GM12878 (cell line): ENCODE measurements around the gene COL26A1. TPM values are rescaled to one million over a fixed set of nuclear protein-coding genes. Genes with fewer than 3 reads are reported as not detected.

Source experiments
- ATAC-seq: fragments of 200-7000 bp; cut with Tn5 transposase; 3 replicates; pipeline ENCODE4 v1.9.1; 2020; ENCODE audit warnings: mild to moderate bottlenecking, moderate library complexity
- BruUV-seq: library from RNA; stranded (reverse); fragments of 400-500 nt; replicated peaks from 2 replicates; lab custom pipeline; 2021; lab: Mats Ljungman, UMichigan
- CTCF ChIA-PET: fragments of 300-600 bp; sonication (Branson Sonifier 250); formaldehyde crosslinking; extraction: SDS; loops from one replicate; lab custom pipeline; 2021; ENCODE audit warnings: inconsistent platforms; lab: Yijun Ruan, JAX
- POLR2A ChIA-PET: fragments of 350-600 bp; formaldehyde crosslinking; extraction: SDS; loops from one replicate; lab custom pipeline; 2021; ENCODE audit warnings: inconsistent platforms; lab: Charles Lee
- RAD21 ChIA-PET: fragments of 300-600 bp; sonication (Branson Sonifier 250); formaldehyde crosslinking; loops from one replicate; lab custom pipeline; 2023; ENCODE audit warnings: antibody characterized with exemption; ENCODE audit not compliant: unreplicated experiment; lab: Charles Lee
- SMC1A ChIA-PET: fragments of 300-600 bp; sonication (Branson Sonifier 250); formaldehyde crosslinking; loops from one replicate; lab custom pipeline; 2023; ENCODE audit not compliant: unreplicated experiment, uncharacterized antibody; lab: Charles Lee
- DNase-seq: peaks from one replicate; pipeline ENCODE4 v3.0.0-alpha.2; 2011; ENCODE audit warnings: low read depth, low spot score
- FAIRE-seq: peaks from 3 replicates; lab custom pipeline; 2011; peaks lifted over from hg19 to GRCh38; lab: Jason Lieb, UNC
- H2AFZ ChIP-seq: 2 replicates; pipeline ENCODE4 v1.6.0; 2011; ENCODE audit warnings: low read depth, low read length, control low read depth; ENCODE audit not compliant: control insufficient read depth
- H3K27ac ChIP-seq: 2 replicates; pipeline ENCODE4 v1.5.1; 2011; ENCODE audit warnings: control low read depth; ENCODE audit not compliant: control insufficient read depth, insufficient read depth
- H3K27me3 ChIP-seq, 2 experiments: replicated peaks in 1 of 2; 2 replicates each; pipeline versions ENCODE4 v1.6.0 to v1.6.1; 2011; ENCODE audit warnings: low read length in 1 of 2; ENCODE audit not compliant: control insufficient read depth in 2 of 2, insufficient read depth in 2 of 2
- H3K36me3 ChIP-seq, 2 experiments: 2 replicates each; pipeline ENCODE4 v1.5.1; 2011; ENCODE audit warnings: low read length in 1 of 2; ENCODE audit not compliant: control insufficient read depth in 2 of 2, insufficient read depth in 2 of 2
- H3K4me1 ChIP-seq: 2 replicates; pipeline ENCODE4 v1.6.1; 2011; ENCODE audit warnings: mild to moderate bottlenecking, low read length, moderate library complexity, mixed read lengths; ENCODE audit not compliant: control insufficient read depth, insufficient read depth
- H3K4me2 ChIP-seq: 2 replicates; pipeline ENCODE4 v1.6.0; 2011; ENCODE audit warnings: control low read depth; ENCODE audit not compliant: control insufficient read depth, insufficient read depth
- H3K4me3 ChIP-seq: fragments of 200-600 bp; sonication (generic); 2 replicates; pipeline ENCODE4 v1.5.1; 2016
- H3K79me2 ChIP-seq: 2 replicates; pipeline ENCODE4 v1.6.0; 2011; ENCODE audit warnings: low read length; ENCODE audit not compliant: control insufficient read depth, insufficient read depth
- H3K9ac ChIP-seq: 2 replicates; pipeline ENCODE4 v1.8.0; 2011; ENCODE audit warnings: low read length, control low read depth, mixed read lengths; ENCODE audit not compliant: control insufficient read depth, insufficient read depth
- H3K9me3 ChIP-seq: replicated peaks from 3 replicates; pipeline ENCODE4 v1.5.1; 2011; ENCODE audit warnings: mild to moderate bottlenecking, low read length; ENCODE audit not compliant: control insufficient read depth, insufficient read depth
- H4K20me1 ChIP-seq: 2 replicates; pipeline ENCODE4 v1.6.0; 2011; ENCODE audit not compliant: control insufficient read depth, insufficient read depth
- BHLHE40 ChIP-seq, 2 experiments: fragments of 450-650 bp in 1 of 2; IDR thresholded peaks; 2 replicates each; pipeline ENCODE4 v1.6.1; 2011 to 2017; ENCODE audit warnings: low read depth in 2 of 2, borderline replicate concordance in 1 of 2, improper control_type of control experiment in 1 of 2, low read length in 1 of 2, mild to moderate bottlenecking in 1 of 2
- CUX1 ChIP-seq: IDR thresholded peaks from 2 replicates; pipeline ENCODE4 v1.6.1; 2012; ENCODE audit warnings: improper control_type of control experiment, low read depth, low read length; ENCODE audit not compliant: insufficient replicate concordance
- ESRRA ChIP-seq: IDR thresholded peaks from 2 replicates; pipeline ENCODE4 v1.6.1; 2012; ENCODE audit warnings: mild to moderate bottlenecking, low read length, improper control_type of control experiment
- JUND ChIP-seq: IDR thresholded peaks from 2 replicates; pipeline ENCODE4 v1.6.1; 2012; ENCODE audit warnings: low read depth, mild to moderate bottlenecking, low read length, improper control_type of control experiment, moderate library complexity
- KAT2A ChIP-seq: conservative IDR thresholded peaks from 2 replicates; pipeline ENCODE4 v1.6.1; 2011; ENCODE audit warnings: low read depth, low read length; ENCODE audit not compliant: control insufficient read depth
- POLR2AphosphoS2 ChIP-seq: IDR thresholded peaks from 2 replicates; pipeline ENCODE4 v1.6.1; 2011; ENCODE audit warnings: low read depth, mild to moderate bottlenecking, low read length, improper control_type of control experiment, moderate library complexity
- SKIL ChIP-seq: fragments of 450-650 bp; IDR thresholded peaks from 2 replicates; pipeline ENCODE4 v1.6.1; 2017; ENCODE audit warnings: mild to moderate bottlenecking, low read depth, inconsistent platforms; ENCODE audit not compliant: poor library complexity, severe bottlenecking
- SMAD5 ChIP-seq: IDR thresholded peaks from 2 replicates; pipeline ENCODE4 v1.6.1; 2016; ENCODE audit warnings: antibody characterized with exemption, low read depth
- SREBF1 ChIP-seq: IDR thresholded peaks from 2 replicates; pipeline ENCODE4 v1.6.1; 2012; ENCODE audit warnings: mild to moderate bottlenecking, low read length
- SUZ12 ChIP-seq: fragments of 200-600 bp; sonication (generic); IDR thresholded peaks from one replicate; pipeline ENCODE4 v1.6.1; 2018; ENCODE audit warnings: antibody characterized with exemption, mild to moderate bottlenecking; ENCODE audit not compliant: unreplicated experiment
- ZBTB4 ChIP-seq: fragments of 450-650 bp; formaldehyde crosslinking; IDR thresholded peaks from 2 replicates; pipeline ENCODE4 v1.4.0; 2022; ENCODE audit warnings: mild to moderate bottlenecking, moderate library complexity
- ZNF217 ChIP-seq: fragments of 450-650 bp; IDR thresholded peaks from 2 replicates; pipeline ENCODE4 v1.6.1; 2017; ENCODE audit warnings: antibody characterized with exemption, mild to moderate bottlenecking
- ZNF622 ChIP-seq: fragments of 450-650 bp; IDR thresholded peaks from 2 replicates; pipeline ENCODE4 v1.6.1; 2017; ENCODE audit warnings: mild to moderate bottlenecking, inconsistent platforms
- WGBS: methylation state at CpG from one replicate; pipeline ENCODE4 v1.1.6; 2016; ENCODE audit warnings: low lambda C conversion rate; ENCODE audit not compliant: insufficient replicate concordance, insufficient coverage; ENCODE audit errors: missing lambda C conversion rate; 5-methylcytosine and 5-hydroxymethylcytosine counted together
- in situ Hi-C: fragments of 300-500 bp; cut with MboI; formaldehyde crosslinking; loops from 9 replicates; pipeline ENCODE4 v1.14.3; 2018; ENCODE audit warnings: mixed read lengths
- intact Hi-C: fragments of 100-400 bp; cut with micrococcal nuclease; formaldehyde crosslinking; loops from one replicate; pipeline ENCODE4 v1.14.2; 2022; ENCODE audit not compliant: unreplicated experiment
- polyA plus RNA-seq, 11 experiments: library from polyadenylated mRNA; depleted of rRNA in 4 of 11; unstranded in 6 of 11; stranded (reverse) in 5 of 11; fragments of >200 nt; fragmentation: Nextera tagmentation in 4 of 11; fragmentation: Illumina TruSeq in 1 of 11; extraction: Ambion mirVana in 4 of 11; extraction: Trizol in 1 of 11; gene quantifications; 1 replicate in 1 of 11; 2 replicates in 10 of 11; pipeline versions ENCODE4 v1.2.1 to v1.2.3, GENCODE V29; 2011 to 2016; ENCODE audit warnings: inconsistent platforms in 2 of 11, missing spikeins in 2 of 11, low read depth in 1 of 11
- total RNA-seq, 4 experiments: library from RNA; depleted of rRNA in 3 of 4; stranded (reverse); fragments of >200 nt in 3 of 4; fragmentation: Illumina TruSeq in 1 of 4; extraction: Trizol in 1 of 4; gene quantifications; 2 replicates each; pipeline versions ENCODE4 v1.2.1 to v1.2.3, GENCODE V29; 2013 to 2021

Gene COL26A1
- total and polyA plus RNA-seq, 10 of the 15 experiments (the other 5 are each of a cell fraction or from before 2014, with no cell fraction given): 0.08 TPM; not detected in 9

GRCh38 chr7:101494602-101495329 is 132.1 kb downstream of the COL26A1 start:
- Histone ChIP-seq H3K36me3 (no peaks in the 10 kb centered on the region), H3K79me2 (no peaks in the 10 kb centered on the region), H3K27me3 (no peaks in the 10 kb centered on the region), H2AFZ (no peak overlapping the region), H3K4me1 (no peaks in the 10 kb centered on the region), H3K9ac (no peak overlapping the region), H3K27ac (no peak overlapping the region), H4K20me1 (no peaks in the 10 kb centered on the region), H3K4me3 (no peak overlapping the region), H3K9me3 (no peaks in the 10 kb centered on the region), H3K4me2 (no peak overlapping the region)
- in situ Hi-C loops: no loop called here
- whole genome bisulfite sequencing: 28% methylated on average over 15 of the region's 15 CpGs
- ChIA-PET POLR2A (no interaction called here), RAD21 (no interaction called here), CTCF (interaction anchor here (1.7 kb wide), 1 partner anchor 12 kb away, joined by 4 read pairs; no protein-coding TSS in a partner anchor), SMC1A (no interaction called here)
- intact Hi-C loops: no loop called here
- FAIRE-seq (no peak), ATAC-seq (no peak), DNase-seq (no peak)
- no TSS peak for BruUV-seq
- TF ChIP-seq BHLHE40 (IDR thresholded peaks at IDR 0.05; ENCODE audit: borderline replicate concordance in 1 of 2, low read depth in 2 of 2, low read length in 1 of 2): no peak
- no peak for TF ChIP-seq SKIL
- no peak for TF ChIP-seq CUX1
- TF ChIP-seq KAT2A: no peak
- no peak for TF ChIP-seq ZNF217
- no peak for TF ChIP-seq ESRRA
- no peak for TF ChIP-seq SUZ12
- no peak for TF ChIP-seq ZNF622
- TF ChIP-seq POLR2AphosphoS2: no peak
- TF ChIP-seq JUND: no peak
- TF ChIP-seq SMAD5: no peak
- TF ChIP-seq SREBF1: no peak
- no peak for TF ChIP-seq ZBTB4
